Measurements from ENCODE around the gene EXOC4.
"Not testable (repeated sequence)": the region's sequence is repeated elsewhere in the genome, so short reads cannot be mapped to it uniquely, and the experiment has no call there.

EXOC4 gene

DNA sequence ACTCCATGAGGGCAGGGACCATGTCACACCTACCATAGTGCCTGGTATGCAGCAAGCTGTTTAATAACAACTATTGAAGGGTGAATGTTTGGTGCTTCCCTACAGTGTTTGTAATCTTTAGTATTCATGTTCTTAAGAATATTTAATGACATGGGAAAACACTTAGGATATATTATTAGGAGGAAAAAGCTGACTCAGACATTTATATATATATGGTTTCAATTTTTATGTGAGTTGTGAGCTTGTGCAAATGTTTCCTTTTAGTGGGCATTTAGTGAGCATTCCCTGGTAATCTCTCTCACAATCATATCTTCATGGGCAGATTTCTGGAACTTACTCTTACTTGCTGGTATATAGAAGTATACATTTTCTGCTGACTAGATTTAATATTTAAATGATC, 359.1 kb downstream of the EXOC4 start:
- DNase-seq (ENCODE audit: low read depth in 1 of 2, low spot score in 1 of 2), result no peak

DNA sequence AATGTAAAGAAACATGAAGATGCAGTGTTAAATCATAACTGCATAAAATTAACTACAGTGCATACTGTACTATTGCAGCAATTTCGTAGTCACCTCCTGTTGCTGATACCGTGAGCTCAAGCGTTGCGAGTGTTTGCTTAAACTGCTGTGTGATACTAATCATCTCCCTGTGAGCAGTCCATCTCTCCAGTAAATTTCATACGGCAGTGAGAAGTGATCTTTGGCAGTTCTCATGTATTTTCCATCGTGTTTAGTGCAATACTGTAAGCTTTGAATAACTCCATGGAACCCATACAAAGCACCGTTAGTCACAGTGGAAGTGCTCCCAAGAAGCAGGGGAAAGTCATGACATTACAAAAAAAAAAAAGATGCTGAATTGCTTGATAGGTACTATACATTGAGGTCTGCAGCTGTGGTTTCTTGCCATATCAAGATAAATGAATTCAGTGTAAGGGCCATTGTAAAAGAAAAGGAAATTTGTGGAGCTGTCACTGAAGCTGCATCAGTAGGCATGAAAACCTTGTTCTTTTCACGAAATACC, 360.4 kb downstream of the EXOC4 start:
- DNase-seq (ENCODE audit: low read depth in 1 of 2, low spot score in 1 of 2), result no peak

DNA sequence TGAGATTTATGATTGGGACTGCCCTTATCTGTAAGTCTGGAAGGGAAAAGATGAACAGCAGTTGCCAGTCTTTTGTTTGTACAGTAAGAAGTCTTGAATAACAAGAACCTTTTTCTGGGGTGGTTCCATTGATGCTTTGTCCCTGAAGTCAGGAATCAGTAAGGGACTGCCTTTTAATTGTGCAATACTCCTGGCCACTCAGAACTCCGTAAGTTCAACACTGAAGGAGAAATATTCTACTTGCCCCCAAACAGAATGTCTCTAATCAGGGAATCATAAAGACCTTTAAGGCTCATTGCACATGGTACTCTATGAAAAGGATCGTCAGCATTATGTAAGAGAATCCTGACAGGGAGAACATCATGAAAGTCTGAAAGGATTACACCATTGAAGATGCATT, 361.4 kb downstream of the EXOC4 start:
- DNase-seq (ENCODE audit: low read depth in 1 of 2, low spot score in 1 of 2), result no peak

DNA sequence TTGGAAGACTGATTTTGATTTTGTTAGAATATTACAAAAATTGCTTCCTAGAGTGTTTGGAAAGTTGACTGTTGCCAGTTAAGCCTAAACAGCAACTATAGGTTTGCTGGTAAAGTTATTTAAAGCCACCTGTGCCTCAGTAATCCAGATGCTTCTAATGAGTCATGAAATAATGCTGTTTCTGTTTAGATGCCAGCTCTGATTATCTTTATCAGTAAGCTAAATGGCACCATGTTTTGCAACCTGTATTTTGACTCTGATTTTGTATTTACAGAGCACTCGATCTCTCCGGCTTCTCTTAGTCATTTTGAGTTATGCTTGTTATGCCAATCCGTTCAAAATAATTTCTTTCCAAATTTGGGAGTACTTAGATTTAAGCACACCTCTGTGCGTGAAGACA, 366.1 kb downstream of the EXOC4 start:
- DNase-seq (ENCODE audit: low read depth in 1 of 2, low spot score in 1 of 2), result no peak

DNA sequence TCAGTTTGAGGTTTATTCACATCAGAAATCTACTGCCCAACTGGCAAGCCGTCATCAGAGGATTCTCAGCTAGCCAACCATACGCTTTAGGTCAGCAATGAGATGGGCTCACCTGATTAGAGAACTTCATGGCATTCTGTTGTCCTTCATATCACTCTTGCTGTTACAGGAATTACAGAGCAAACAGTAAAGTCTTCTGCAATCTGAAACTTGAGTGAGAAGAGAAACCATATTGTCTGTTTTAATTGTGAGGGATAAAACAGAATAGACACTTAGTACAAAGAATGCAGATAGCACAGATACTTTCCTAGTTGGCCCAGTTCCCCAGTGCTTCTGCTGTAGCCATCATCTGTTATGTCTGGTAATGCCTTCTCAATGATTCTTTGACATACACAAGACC, 366.6 kb downstream of the EXOC4 start:
- DNase-seq (ENCODE audit: low read depth in 1 of 2, low spot score in 1 of 2), result no peak

DNA sequence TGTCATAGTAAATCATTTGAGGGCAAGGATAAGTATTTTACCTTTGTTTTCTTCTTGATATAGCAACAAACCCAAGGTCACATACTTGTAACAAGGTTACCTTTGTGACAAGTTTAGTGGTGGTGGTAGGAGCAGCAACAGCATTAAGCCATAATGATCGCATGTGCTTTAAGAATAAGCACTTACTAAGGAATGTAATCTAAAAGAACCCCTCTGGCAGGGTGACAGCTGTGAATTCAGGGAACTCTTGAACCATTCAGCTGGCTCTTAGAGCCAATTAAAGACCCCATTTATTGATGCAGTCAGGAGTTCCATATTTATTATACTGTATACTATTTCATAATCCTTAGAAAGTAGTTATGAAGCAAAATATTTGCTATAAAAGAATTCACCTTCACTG, 370.8 kb downstream of the EXOC4 start:
- DNase-seq (ENCODE audit: low read depth in 1 of 2, low spot score in 1 of 2), result no peak

DNA sequence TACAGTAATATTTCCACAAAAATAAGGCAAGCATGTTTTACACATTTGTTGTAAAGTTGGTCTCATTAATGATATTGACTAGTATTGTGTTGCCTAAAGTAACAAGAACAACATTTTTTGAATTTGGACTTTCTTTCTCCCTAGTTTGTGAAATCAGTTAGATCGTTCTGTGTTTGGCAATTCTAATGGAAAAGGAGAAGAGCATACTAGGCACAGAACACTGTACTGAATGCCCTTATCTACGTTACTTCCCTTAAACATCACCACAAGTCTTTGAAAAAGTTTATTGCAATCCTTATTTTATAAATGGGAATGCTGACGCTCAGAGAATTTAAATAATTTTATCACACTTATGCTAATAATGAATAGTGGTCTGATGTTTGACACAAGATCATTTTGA, 372.2 kb downstream of the EXOC4 start:
- no peak for DNase-seq (ENCODE audit: low read depth in 1 of 2, low spot score in 1 of 2)

DNA sequence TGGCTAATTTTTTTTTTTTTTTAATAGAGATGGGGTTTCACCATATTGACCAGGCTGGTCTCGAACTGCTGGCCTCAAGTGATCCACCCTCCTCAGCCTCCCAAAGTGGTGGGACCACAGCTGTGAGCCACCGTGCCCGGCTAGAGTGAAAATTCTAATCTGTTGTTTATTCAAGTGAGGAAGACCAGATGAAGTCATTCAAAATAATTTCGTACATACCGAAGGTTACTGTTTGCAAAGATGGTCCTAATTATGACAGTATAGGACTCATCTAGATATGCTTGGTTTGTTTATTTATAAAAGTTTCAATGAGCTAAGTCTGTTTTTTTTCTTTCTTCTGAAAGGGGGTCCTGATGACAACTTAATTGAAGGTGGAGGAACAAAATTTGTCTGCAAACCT, 376.8 kb downstream of the EXOC4 start:
- DNase-seq (ENCODE audit: low read depth in 1 of 2, low spot score in 1 of 2), result no peak

DNA sequence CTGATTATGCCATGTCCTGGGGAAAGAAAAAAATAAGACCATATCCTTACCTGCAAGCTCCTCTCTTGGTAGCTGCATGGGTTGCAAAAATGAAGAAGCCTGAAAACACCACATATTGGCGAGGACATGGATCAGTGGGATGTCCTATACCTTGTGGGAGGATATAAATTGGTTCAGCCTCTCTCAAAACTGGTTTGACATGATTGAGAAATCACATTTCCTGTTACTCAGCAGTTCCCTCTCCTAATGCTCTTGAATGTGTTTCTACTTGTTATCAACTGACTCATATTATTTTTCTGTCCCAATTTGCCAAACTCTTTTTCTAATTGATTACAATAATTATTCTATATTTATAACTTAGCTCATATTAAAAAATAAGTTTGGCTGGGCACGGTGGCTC, 380.2 kb downstream of the EXOC4 start:
- DNase-seq (ENCODE audit: low read depth in 1 of 2, low spot score in 1 of 2), result no peak

DNA sequence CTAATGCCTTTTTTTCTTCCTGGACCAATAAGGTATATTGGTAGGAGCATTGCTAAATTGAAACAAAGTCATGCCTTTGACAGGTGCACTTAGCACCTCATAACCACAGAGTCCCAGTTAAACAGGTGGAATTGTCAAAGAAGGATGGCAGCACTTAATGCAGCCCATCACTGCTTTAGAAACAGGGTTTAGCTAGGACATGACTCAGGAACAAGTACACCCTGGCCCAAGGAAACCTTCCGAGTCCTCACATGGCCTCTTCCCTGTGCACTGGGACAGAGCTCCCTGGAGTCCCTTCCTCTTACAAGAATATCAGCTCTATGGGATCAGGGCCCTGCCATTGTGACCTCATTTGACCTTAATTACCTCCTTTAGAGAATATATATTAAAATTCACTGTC, 382.7 kb downstream of the EXOC4 start:
- no peak for DNase-seq (ENCODE audit: low read depth in 1 of 2, low spot score in 1 of 2)

DNA sequence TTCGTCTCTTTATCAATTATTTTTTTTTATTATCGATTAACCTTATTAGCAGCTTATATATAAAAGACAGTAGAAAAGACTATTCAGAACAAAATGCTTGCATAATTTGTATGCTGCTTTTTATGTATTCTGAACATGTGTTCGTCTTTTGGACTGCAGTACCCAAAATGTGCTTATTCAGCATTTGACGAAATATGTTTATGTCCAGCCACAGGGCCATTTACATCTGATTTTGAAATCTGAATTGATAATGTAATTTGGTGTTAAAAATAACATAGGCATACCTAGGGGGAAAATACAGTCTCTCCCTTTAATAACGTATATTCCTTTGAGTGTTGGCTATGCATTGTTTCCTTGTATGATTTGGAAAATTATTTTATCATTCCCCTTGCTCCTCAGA, 386.0 kb downstream of the EXOC4 start:
- DNase-seq (ENCODE audit: low read depth in 1 of 2, low spot score in 1 of 2), result no peak

DNA sequence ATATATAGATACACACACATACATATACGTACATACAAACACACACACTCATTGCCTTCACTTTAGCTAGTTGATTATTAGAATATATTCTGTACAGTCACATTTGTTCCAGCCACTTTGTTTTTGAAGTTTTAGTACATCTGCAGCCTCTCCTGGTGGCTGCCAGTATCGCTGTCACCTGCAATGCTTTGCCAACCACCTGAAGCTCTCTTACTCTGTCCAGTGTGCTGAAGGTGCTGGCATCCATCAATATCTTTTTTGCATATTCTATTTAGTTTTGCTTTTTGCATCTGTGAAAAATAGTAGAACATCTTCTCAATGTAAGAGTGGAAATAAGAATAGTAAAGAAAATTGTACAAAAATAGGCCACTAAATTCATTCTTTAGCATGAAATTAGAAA, 388.6 kb downstream of the EXOC4 start:
- no peak for DNase-seq (ENCODE audit: low read depth in 1 of 2, low spot score in 1 of 2)

DNA sequence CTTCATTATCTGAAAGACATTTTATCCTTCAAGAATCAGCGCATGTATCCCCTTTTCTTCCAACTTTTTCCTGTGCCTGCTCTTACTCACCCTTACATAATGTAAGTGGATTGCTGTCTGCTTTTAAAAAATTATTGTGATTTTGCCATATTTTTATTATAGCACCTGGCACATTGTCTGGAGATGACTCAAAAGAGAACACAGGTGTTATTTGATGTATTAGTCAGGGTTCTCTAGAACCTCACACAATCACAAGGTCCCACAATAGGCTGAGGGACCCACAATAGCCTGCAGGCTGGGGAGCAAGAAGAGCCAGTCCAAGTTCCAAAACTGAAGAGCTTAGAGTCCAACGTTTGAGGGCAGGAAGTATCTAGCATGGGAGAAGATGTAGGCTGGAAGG, 390.0 kb downstream of the EXOC4 start:
- DNase-seq (ENCODE audit: low read depth in 1 of 2, low spot score in 1 of 2), result no peak

DNA sequence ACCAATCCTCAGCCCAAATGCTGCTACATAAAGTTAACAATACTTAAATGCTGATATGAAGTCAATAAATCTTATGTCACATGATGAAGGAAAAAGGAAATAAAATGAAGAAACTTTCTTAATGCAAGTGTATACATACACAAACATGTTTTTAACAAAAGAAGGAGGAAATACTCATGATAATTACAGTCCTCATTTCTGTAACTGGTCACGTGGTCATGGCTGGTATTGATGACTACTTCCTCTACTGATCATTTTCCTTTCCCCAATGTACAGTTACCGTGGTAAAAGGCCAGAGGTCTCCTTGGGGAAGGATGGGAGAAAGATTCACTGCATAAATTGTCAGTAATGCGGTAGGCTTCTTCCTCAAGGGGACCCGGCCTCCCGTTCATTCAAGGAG, 390.8 kb downstream of the EXOC4 start:
- DNase-seq (ENCODE audit: low read depth in 1 of 2, low spot score in 1 of 2), result not testable (repeated sequence)

DNA sequence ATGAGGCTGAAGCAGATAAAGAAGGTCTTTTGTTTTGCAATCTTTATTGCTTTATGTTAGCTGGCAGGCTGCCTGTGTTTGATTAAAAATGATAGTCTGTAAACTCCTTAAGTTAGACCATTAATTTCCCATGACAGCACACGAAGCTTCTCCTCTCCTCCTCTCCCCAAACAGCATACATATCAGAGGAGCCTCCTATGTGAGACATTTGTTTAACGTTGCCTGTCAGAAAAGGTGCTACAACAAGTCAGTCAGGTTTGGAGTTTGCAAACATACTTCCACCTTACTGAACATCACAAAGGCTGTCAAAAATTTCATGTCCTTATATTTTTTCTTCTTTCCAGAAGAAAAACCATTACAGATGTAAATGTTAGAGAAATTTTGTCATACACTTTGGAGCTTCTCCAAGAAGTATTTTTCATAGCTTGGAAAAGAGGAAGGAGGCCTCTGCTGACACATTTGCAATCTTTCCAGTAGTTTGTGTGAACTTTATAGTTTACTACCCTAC, 393.1 kb downstream of the EXOC4 start:
- no peak for DNase-seq (ENCODE audit: low read depth in 1 of 2, low spot score in 1 of 2)

DNA sequence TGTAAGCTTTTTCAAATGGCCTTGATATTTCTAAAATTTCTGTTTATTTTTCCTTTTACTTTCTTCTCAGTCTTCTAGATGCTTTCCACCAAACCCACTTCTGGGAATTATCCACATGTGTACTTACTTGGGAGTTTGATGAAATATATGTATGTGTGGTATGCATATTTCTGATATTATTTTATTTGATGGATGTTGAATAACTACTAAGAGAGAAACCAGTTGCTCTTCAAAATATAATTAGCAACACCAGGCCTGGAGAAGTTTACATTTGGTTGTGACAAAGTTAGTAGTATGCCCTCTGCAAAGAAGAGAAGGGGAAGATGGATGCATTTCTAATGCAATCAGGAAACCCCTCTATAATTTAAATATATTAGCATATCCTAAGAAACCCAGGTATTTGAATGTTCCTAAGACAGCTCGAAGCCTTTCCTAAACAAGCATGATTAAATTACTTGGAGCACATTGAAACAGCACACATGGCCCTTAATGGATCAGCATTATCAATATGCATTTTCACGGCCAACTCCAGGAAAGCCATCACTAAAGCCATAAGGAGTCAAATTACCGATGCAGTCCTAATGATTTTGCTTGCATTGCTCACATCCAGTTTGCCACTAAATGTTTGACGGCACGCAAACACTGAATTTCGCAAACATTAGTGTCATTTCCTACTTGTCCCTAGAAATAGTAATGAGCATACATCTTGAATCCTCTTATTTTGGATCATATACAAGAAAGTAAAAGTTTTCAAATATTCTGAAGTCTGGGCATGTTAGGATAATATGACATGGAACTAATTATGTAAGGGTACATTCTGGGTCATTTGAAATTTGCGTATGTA, 393.8 kb downstream of the EXOC4 start:
- no peak for DNase-seq (ENCODE audit: low read depth in 1 of 2, low spot score in 1 of 2)

DNA sequence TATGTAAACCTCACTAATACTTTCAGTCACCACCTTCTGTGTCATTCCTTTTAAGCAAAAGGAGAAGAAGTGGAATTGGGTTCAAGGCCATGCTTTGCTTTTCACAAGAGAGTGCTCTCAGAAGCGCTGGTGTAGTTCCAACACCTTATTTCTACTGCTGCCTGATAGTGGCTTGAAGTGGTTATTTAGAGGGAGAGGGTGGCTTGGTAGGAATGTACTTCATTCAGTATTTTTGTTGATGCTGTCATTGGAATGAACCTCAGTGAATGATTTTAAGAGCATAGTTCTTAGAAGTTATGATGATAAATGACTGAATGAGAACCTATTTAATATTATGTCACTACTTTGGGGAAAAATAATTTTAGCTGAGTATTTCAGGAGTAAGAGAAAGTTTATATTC, 396.7 kb downstream of the EXOC4 start:
- no peak for DNase-seq (ENCODE audit: low read depth in 1 of 2, low spot score in 1 of 2)

DNA sequence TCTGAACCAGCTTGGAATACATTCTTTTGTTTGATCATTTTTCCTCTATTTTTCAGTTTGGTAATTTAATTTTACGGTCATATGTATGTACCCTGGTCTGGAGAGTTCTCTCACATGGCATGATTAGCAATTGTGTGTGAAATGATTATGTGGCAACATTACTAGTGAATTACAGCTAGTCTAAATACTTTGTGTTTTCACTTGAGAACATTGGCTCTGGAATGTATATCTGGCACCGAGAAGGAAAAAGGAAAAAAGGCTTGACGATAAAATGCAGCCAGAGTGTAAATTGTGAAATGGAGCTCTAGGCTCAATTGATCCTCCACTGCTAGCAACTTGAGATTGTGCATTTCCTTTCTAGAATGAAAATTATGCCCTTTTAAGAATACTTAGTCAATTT, 397.2 kb downstream of the EXOC4 start:
- DNase-seq (ENCODE audit: low read depth in 1 of 2, low spot score in 1 of 2), result no peak

DNA sequence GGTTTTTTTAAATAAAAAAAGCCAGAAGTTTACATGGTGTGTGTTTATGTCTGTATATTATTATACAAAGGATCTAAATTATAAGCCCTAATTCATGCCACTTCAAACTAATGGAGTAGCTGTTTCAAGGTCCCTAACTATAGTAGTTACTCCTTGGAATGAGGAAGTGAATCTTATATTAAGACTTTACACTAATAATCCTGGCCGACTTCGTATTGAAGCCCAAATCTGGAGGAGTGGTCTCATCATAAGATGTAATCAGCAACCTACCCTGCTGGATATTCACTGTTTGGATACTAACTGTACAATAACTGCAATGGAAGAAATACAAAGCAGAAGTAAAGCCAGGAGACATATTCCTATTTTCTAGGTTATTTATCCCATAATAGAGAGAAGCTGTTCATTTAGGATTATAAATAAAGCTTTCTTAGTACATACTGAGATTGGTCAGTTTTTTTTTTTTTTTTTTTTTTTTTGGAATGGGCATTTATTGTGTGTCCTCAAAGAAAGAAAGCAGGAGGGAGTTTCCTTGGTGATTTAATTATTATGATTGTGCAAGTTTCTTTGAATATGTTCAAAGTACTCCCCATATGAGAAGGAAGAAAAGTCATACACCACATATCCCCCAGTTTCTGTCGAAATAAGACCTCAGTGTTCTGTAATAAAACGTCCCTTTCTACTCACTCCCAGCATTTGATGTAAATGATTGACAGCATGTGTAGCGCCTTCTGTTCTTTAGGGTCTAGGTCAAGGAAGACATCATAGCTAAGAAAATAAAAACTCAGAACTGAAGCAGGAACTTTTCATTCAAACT, 397.8 kb downstream of the EXOC4 start:
- DNase-seq (ENCODE audit: low read depth in 1 of 2, low spot score in 1 of 2), result no peak

DNA sequence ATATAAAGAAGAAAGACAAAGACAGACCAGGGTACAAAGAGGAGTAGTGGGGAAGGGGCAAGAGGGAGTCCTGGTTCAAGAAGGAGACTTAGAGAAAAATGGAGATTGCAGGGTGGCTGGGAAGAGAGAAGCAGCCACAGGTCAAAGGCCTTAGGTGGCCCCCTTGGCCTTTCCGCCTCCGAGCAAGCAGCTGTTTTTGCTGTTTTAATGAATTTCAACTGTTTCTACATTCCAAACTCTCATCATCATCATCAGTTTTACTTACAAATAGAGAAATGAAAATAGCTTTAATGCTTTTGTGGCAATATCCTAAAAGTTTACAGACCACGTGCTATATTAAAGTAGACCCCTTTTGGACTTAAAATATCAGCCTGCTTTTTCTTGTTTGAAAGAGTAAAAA, 399.7 kb downstream of the EXOC4 start:
- DNase-seq (ENCODE audit: low read depth in 1 of 2, low spot score in 1 of 2), result no peak

DNA sequence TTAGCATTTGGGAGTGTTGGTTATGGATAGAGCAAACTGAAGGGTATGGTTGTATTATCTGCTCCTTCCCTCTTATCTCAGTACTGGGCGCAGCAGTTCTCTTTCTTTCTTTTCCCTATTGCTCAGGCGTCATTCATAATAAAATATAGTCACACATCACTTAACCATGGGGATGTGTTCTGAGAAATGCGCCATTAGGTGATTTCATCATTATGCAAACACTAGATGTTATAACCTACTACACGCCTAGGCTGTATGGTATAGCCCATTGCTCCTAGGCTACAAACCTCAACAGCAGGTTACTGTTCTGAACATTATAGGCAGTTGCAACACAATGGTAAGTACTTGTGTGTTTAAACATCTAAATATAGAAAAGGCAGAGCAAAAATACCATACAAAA, 401.7 kb downstream of the EXOC4 start:
- DNase-seq (ENCODE audit: low read depth in 1 of 2, low spot score in 1 of 2), result no peak

DNA sequence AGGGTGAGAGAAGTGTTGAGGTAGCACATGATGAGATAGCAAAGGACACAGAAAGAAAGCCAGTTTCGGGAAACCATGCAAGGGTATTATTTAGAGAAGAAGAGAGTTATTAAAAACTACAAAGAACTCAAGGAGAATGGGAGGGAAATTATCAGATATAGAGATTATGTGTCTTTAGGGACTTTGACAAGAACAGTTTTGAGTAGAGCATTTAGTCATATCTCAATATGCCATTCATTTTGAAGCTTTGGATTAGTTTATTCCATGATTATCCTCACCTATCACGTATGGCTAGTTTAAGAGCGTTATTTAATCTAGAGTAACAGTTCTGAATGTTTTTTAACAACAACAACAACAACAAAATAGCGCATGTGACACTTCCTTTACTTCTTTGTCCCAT, 409.4 kb downstream of the EXOC4 start:
- no peak for DNase-seq (ENCODE audit: low read depth in 1 of 2, low spot score in 1 of 2)

Data from activated CD4-positive, alpha-beta T cell treated with anti-CD3 and anti-CD28 coated beads, Interleukin-2, amount 50 U/mL, for 24 hours (primary cell).